CD4-positive, CD25-positive, alpha-beta regulatory T cell (primary cell): ENCODE results near the gene RAB35. TPM values are rescaled to one million over a fixed set of nuclear protein-coding genes. Genes with fewer than 3 reads are reported as not detected.
A peak's percentile ranks its signal among the peaks of the same experiment; 100 is the strongest.

Experiments used
- ATAC-seq, 2 donors: fragments of 150-1000 bp; cut with Tn5 transposase; one replicate each; pipeline ENCODE4 v1.10.0; 2021; ENCODE audit warnings: low read depth in 2 of 2, moderate number of reproducible peaks in 2 of 2, moderate library complexity in 1 of 2
- DNase-seq, 3 donors: peaks; one replicate each; pipeline versions ENCODE4 v3.0.0 to v3.0.0-alpha.2; 2012 to 2022; ENCODE audit warnings: mixed read lengths in 1 of 3
- H3K27ac ChIP-seq: one replicate; pipeline ENCODE4 v1.7.0; 2013; ENCODE audit warnings: mild to moderate bottlenecking, low read length; ENCODE audit not compliant: insufficient read depth, poor library complexity, severe bottlenecking
- H3K27me3 ChIP-seq: one replicate; pipeline ENCODE4 v1.7.0; 2013; ENCODE audit warnings: low read length; ENCODE audit not compliant: control insufficient read depth, insufficient read depth
- H3K36me3 ChIP-seq: one replicate; pipeline ENCODE4 v1.7.0; 2013; ENCODE audit warnings: mild to moderate bottlenecking, low read length, moderate library complexity; ENCODE audit not compliant: control insufficient read depth, insufficient read depth
- H3K4me1 ChIP-seq: 2 replicates; pipeline ENCODE4 v1.7.0; 2013; ENCODE audit warnings: mild to moderate bottlenecking, low read length; ENCODE audit not compliant: insufficient read depth, control insufficient read depth, poor library complexity, severe bottlenecking
- H3K4me3 ChIP-seq: one replicate; pipeline ENCODE4 v1.7.0; 2013; ENCODE audit warnings: low read depth, mild to moderate bottlenecking, low read length, moderate library complexity
- H3K9me3 ChIP-seq, 2 experiments: 1 replicate in 1 of 2; 2 replicates in 1 of 2; pipeline ENCODE4 v1.7.0; 2013; ENCODE audit warnings: low read length in 2 of 2, mild to moderate bottlenecking in 1 of 2, moderate library complexity in 1 of 2; ENCODE audit not compliant: control insufficient read depth in 2 of 2
- H3K27ac Mint-ChIP-seq, 3 donors: one replicate each; pipeline ENCODE4 v1.8.0; 2020 to 2022; ENCODE audit warnings: mild to moderate bottlenecking in 3 of 3, mixed read lengths in 3 of 3, moderate library complexity in 2 of 3
- H3K27me3 Mint-ChIP-seq: one replicate; pipeline ENCODE4 v1.8.0; 2022; ENCODE audit warnings: mild to moderate bottlenecking, mixed read lengths
- H3K36me3 Mint-ChIP-seq: one replicate; pipeline ENCODE4 v1.8.0; 2020; ENCODE audit warnings: mixed read lengths
- H3K4me1 Mint-ChIP-seq, 4 donors: one replicate each; pipeline ENCODE4 v1.8.0; 2020 to 2022; ENCODE audit warnings: mixed read lengths in 4 of 4, mild to moderate bottlenecking in 1 of 4
- H3K4me3 Mint-ChIP-seq, 4 donors: one replicate each; pipeline ENCODE4 v1.8.0; 2020 to 2022; ENCODE audit warnings: mild to moderate bottlenecking in 4 of 4, mixed read lengths in 4 of 4, moderate library complexity in 3 of 4
- H3K9me3 Mint-ChIP-seq, 7 donors: one replicate each; pipeline ENCODE4 v1.8.0; 2020 to 2022; ENCODE audit warnings: mixed read lengths in 7 of 7, mild to moderate bottlenecking in 3 of 7, moderate library complexity in 2 of 7
- polyA plus RNA-seq, 4 donors: library from polyadenylated mRNA; unstranded; fragments of 300-500 nt; fragmentation: Illumina TruSeq; gene quantifications; one replicate each; pipeline ENCODE4 v1.2.3, GENCODE V29; 2021
- total RNA-seq: library from RNA; stranded (reverse); gene quantifications from one replicate; pipeline ENCODE4 v1.2.3, GENCODE V29; 2022

The RAB35 gene
- total and polyA plus RNA-seq, 5 donors from 2014 or later: 25.2 to 85.5 (median 27.7) TPM

- no peaks in the 10 kb centered on the region for H3K9me3 Mint-ChIP-seq
- H3K4me3 ChIP-seq: no peak overlapping the region
- H3K27ac Mint-ChIP-seq: peak overlapping the region in 1 of 3 donors; percentile 20
Measured at GRCh38 chr12:120060196-120060595, 56.4 kb downstream of the RAB35 start.

GRCh38 chr12:120056739-120057138, 59.8 kb downstream of the RAB35 start:
- Mint-ChIP-seq H3K27me3 (no peaks in the 10 kb centered on the region), H3K9me3 (no peaks in the 10 kb centered on the region), H3K27ac (peak overlapping the region in 1 of 3 donors; percentile 15), H3K4me3 (no peak overlapping the region), H3K4me1 (peaks cover 4 to 13% (median 10%) of the 10 kb centered on the region in 4 donors), H3K36me3 (peaks cover 17% of the 10 kb centered on the region)
- DNase-seq (no peak), ATAC-seq (no peak)
- H3K36me3 ChIP-seq: peaks cover 5% of the 10 kb centered on the region
- no peaks in the 10 kb centered on the region for H3K27me3 ChIP-seq
- H3K9me3 ChIP-seq: no peaks in the 10 kb centered on the region
- no peaks in the 10 kb centered on the region for H3K4me1 ChIP-seq
- no peak overlapping the region for H3K4me3 ChIP-seq
- H3K27ac ChIP-seq: no peak overlapping the region

More at GRCh38 chr12:120060196-120060595, 56.4 kb downstream of the RAB35 start:
- no peaks in the 10 kb centered on the region for H3K4me1 ChIP-seq
- H3K36me3 ChIP-seq: peaks cover 34% of the 10 kb centered on the region
- peaks cover 0 to 5% (median under 1%) of the 10 kb centered on the region in 4 donors for H3K4me1 Mint-ChIP-seq
- H3K27me3 Mint-ChIP-seq: no peaks in the 10 kb centered on the region
- no peak overlapping the region for H3K4me3 Mint-ChIP-seq
- DNase-seq (no peak), ATAC-seq (no peak)
- no peak overlapping the region for H3K27ac ChIP-seq
- peaks cover 14% of the 10 kb centered on the region for H3K36me3 Mint-ChIP-seq
- no peaks in the 10 kb centered on the region for H3K9me3 ChIP-seq
- H3K27me3 ChIP-seq: no peaks in the 10 kb centered on the region

GRCh38 chr12:120055231-120056000, 61.1 kb downstream of the RAB35 start:
- Mint-ChIP-seq H3K4me3 (no peak overlapping the region), H3K4me1 (peaks cover 6 to 13% (median 9%) of the 10 kb centered on the region in 4 donors), H3K27me3 (no peaks in the 10 kb centered on the region), H3K9me3 (no peaks in the 10 kb centered on the region), H3K36me3 (peaks cover 16% of the 10 kb centered on the region), H3K27ac (no peak overlapping the region)
- Histone ChIP-seq H3K4me1 (no peaks in the 10 kb centered on the region), H3K36me3 (no peaks in the 10 kb centered on the region), H3K27me3 (no peaks in the 10 kb centered on the region), H3K27ac (no peak overlapping the region), H3K4me3 (no peak overlapping the region), H3K9me3 (no peaks in the 10 kb centered on the region)
- DNase-seq (no peak), ATAC-seq (no peak)

- no peak overlapping the region for H3K4me3 Mint-ChIP-seq
- peak overlapping the region in 1 of 3 donors; percentile 17 for H3K27ac Mint-ChIP-seq
- DNase-seq: no peak
- H3K36me3 Mint-ChIP-seq: peaks cover 14% of the 10 kb centered on the region
- no peaks in the 10 kb centered on the region for H3K9me3 Mint-ChIP-seq
- H3K27me3 ChIP-seq: no peaks in the 10 kb centered on the region
- no peaks in the 10 kb centered on the region for H3K9me3 ChIP-seq
- no peak overlapping the region for H3K4me3 ChIP-seq
- no peaks in the 10 kb centered on the region for H3K27me3 Mint-ChIP-seq
- H3K4me1 ChIP-seq: no peaks in the 10 kb centered on the region
- ATAC-seq: no peak
- no peaks in the 10 kb centered on the region for H3K36me3 ChIP-seq
- no peak overlapping the region for H3K27ac ChIP-seq
- H3K4me1 Mint-ChIP-seq: peaks cover 10 to 18% (median 12%) of the 10 kb centered on the region in 4 donors
Measured at GRCh38 chr12:120054293-120054692, 62.3 kb downstream of the RAB35 start.

- ATAC-seq: no peak
Measured at GRCh38 chr12:120051535-120051934, 65.0 kb downstream of the RAB35 start.

GRCh38 chr12:120049426-120049825, 67.1 kb downstream of the RAB35 start:
- no peaks in the 10 kb centered on the region for H3K4me1 ChIP-seq
- Mint-ChIP-seq H3K4me1 (peaks cover 16 to 35% (median 29%) of the 10 kb centered on the region in 4 donors), H3K36me3 (peaks cover 10% of the 10 kb centered on the region), H3K27ac (peak overlapping the region in 2 of 3 donors; percentile 14 to 21), H3K4me3 (no peak overlapping the region), H3K9me3 (no peaks in the 10 kb centered on the region), H3K27me3 (no peaks in the 10 kb centered on the region)
- no peaks in the 10 kb centered on the region for H3K9me3 ChIP-seq
- no peak for ATAC-seq
- no peaks in the 10 kb centered on the region for H3K27me3 ChIP-seq
- no peak overlapping the region for H3K4me3 ChIP-seq
- H3K27ac ChIP-seq: no peak overlapping the region
- DNase-seq: no peak
- H3K36me3 ChIP-seq: no peaks in the 10 kb centered on the region

More at GRCh38 chr12:120051535-120051934, 65.0 kb downstream of the RAB35 start:
- no peak for DNase-seq
- peaks cover 10% of the 10 kb centered on the region for H3K36me3 Mint-ChIP-seq
- no peaks in the 10 kb centered on the region for H3K27me3 Mint-ChIP-seq
- H3K4me1 Mint-ChIP-seq: peaks cover 22 to 35% (median 28%) of the 10 kb centered on the region in 4 donors
- no peaks in the 10 kb centered on the region for H3K9me3 Mint-ChIP-seq
- Histone ChIP-seq H3K4me3 (no peak overlapping the region), H3K27ac (no peak overlapping the region), H3K4me1 (no peaks in the 10 kb centered on the region), H3K27me3 (no peaks in the 10 kb centered on the region), H3K36me3 (no peaks in the 10 kb centered on the region), H3K9me3 (no peaks in the 10 kb centered on the region)
- no peak overlapping the region for H3K4me3 Mint-ChIP-seq
- H3K27ac Mint-ChIP-seq: no peak overlapping the region

GRCh38 chr12:120048263-120048662, 68.3 kb downstream of the RAB35 start:
- Histone ChIP-seq H3K27me3 (no peaks in the 10 kb centered on the region), H3K27ac (no peak overlapping the region), H3K4me1 (no peaks in the 10 kb centered on the region), H3K36me3 (no peaks in the 10 kb centered on the region), H3K4me3 (peak overlapping the region; percentile 7), H3K9me3 (no peaks in the 10 kb centered on the region)
- ATAC-seq (no peak), DNase-seq (no peak)
- Mint-ChIP-seq H3K27ac (peak overlapping the region; percentile 14 to 83 (median 42)), H3K4me1 (peaks cover 16 to 29% (median 28%) of the 10 kb centered on the region in 4 donors), H3K4me3 (no peak overlapping the region), H3K27me3 (no peaks in the 10 kb centered on the region), H3K9me3 (no peaks in the 10 kb centered on the region), H3K36me3 (peaks cover 6% of the 10 kb centered on the region)

GRCh38 chr12:120047072-120047471, 69.5 kb downstream of the RAB35 start:
- Mint-ChIP-seq H3K9me3 (no peaks in the 10 kb centered on the region), H3K27ac (peak overlapping the region in 2 of 3 donors; percentile 44 to 57), H3K4me1 (peaks cover 14 to 28% (median 26%) of the 10 kb centered on the region in 4 donors), H3K36me3 (peaks cover under 1% of the 10 kb centered on the region), H3K27me3 (no peaks in the 10 kb centered on the region), H3K4me3 (no peak overlapping the region)
- no peak overlapping the region for H3K4me3 ChIP-seq
- H3K36me3 ChIP-seq: no peaks in the 10 kb centered on the region
- no peak overlapping the region for H3K27ac ChIP-seq
- H3K9me3 ChIP-seq: no peaks in the 10 kb centered on the region
- no peaks in the 10 kb centered on the region for H3K4me1 ChIP-seq
- no peak for DNase-seq
- ATAC-seq: no peak
- H3K27me3 ChIP-seq: no peaks in the 10 kb centered on the region
